Inflammatory macrophage (primary cell): ENCODE results near the gene SMIM22.
"Not testable (repeated sequence)": the region's sequence is repeated elsewhere in the genome, so short reads cannot be mapped to it uniquely, and the experiment has no call there.

ENCODE experiments used
- DNase-seq, 2 donors: peaks; one replicate each; pipeline ENCODE4 v3.0.0-alpha.2; 2020 to 2022

The SMIM22 gene

GRCh38 chr16:4769306-4769638 lies 25.9 kb upstream of the SMIM22 start:
- no peak for DNase-seq

- DNase-seq: no peak
Measured at GRCh38 chr16:4771646-4772045, 23.5 kb upstream of the SMIM22 start.

- no peak for DNase-seq
Measured at GRCh38 chr16:4772351-4772750, 22.8 kb upstream of the SMIM22 start.

- DNase-seq: peak in 1 of 2 donors; percentile 9
Measured at GRCh38 chr16:4775005-4775404, 20.2 kb upstream of the SMIM22 start.

- DNase-seq: no peak
Measured at GRCh38 chr16:4776141-4776705, 18.9 kb upstream of the SMIM22 start.

GRCh38 chr16:4777339-4778049 lies 17.7 kb upstream of the SMIM22 start:
- no peak for DNase-seq

GRCh38 chr16:4778050-4778392 lies 17.1 kb upstream of the SMIM22 start:
- DNase-seq: no peak

- DNase-seq: no peak
Measured at GRCh38 chr16:4780235-4780634, 14.9 kb upstream of the SMIM22 start.

GRCh38 chr16:4783251-4783950 lies 11.8 kb upstream of the SMIM22 start:
- no peak for DNase-seq

GRCh38 chr16:4783951-4784336 lies 11.2 kb upstream of the SMIM22 start:
- no peak for DNase-seq

- DNase-seq: not testable (repeated sequence)
Measured at GRCh38 chr16:4784444-4784987, 10.7 kb upstream of the SMIM22 start.

GRCh38 chr16:4785758-4786433 lies 9.3 kb upstream of the SMIM22 start:
- no peak for DNase-seq

GRCh38 chr16:4787068-4787467 lies 8.1 kb upstream of the SMIM22 start:
- no peak for DNase-seq

- no peak for DNase-seq
Measured at GRCh38 chr16:4787627-4788482, 7.3 kb upstream of the SMIM22 start, which contains the start of gene SEPTIN12. Gene SEPTIN12, minus strand, starts transcription at chr16:4788345. Its CDS starts 700 bp downstream, at chr16:4787645.

GRCh38 chr16:4788489-4788889 lies 6.7 kb upstream of the SMIM22 start:
- no peak for DNase-seq

- no peak for DNase-seq
Measured at GRCh38 chr16:4788910-4789309, 6.3 kb upstream of the SMIM22 start.

- DNase-seq: no peak
Measured at GRCh38 chr16:4790261-4790660, 4.9 kb upstream of the SMIM22 start.

GRCh38 chr16:4790871-4791270 lies 4.3 kb upstream of the SMIM22 start:
- DNase-seq: no peak

GRCh38 chr16:4792951-4793513 lies 2.1 kb upstream of the SMIM22 start:
- no peak for DNase-seq

- DNase-seq: no peak
Measured at GRCh38 chr16:4795828-4796572, 831 bp downstream of the SMIM22 start.
